GM23338 (cell line): ENCODE data around the gene CLIP2. TPM values are rescaled to one million over a fixed set of nuclear protein-coding genes. Genes with fewer than 3 reads are reported as not detected.

ENCODE experiments used
- ATAC-seq: fragments of 200-7000 bp; cut with Tn5 transposase; 3 replicates; pipeline ENCODE4 v1.9.1; 2020
- DNase-seq: peaks from one replicate; pipeline ENCODE4 v3.0.0-alpha.2; 2015; ENCODE audit warnings: low spot score
- H2AFZ ChIP-seq: fragments of 200-600 bp; sonication (generic); 2 replicates; pipeline ENCODE4 v1.8.0; 2016; ENCODE audit warnings: antibody characterized with exemption, mild to moderate bottlenecking, moderate library complexity
- H3F3A ChIP-seq: fragments of 200-600 bp; sonication (generic); replicated peaks from 2 replicates; pipeline ENCODE4 v1.8.0; 2017; ENCODE audit warnings: antibody characterized with exemption, mixed run types, low read depth
- H3K27ac ChIP-seq: fragments of 200-600 bp; sonication (generic); 2 replicates; pipeline ENCODE4 v1.6.1; 2016; ENCODE audit warnings: low read depth
- H3K27me3 ChIP-seq: fragments of 200-600 bp; sonication (generic); 2 replicates; pipeline ENCODE4 v1.8.0; 2016; ENCODE audit warnings: mild to moderate bottlenecking, mixed run types, moderate library complexity; ENCODE audit not compliant: insufficient read depth
- H3K36me3 ChIP-seq: fragments of 200-600 bp; sonication (generic); 2 replicates; pipeline ENCODE4 v1.8.0; 2016; ENCODE audit warnings: mild to moderate bottlenecking; ENCODE audit not compliant: insufficient read depth
- H3K4me1 ChIP-seq: fragments of 200-600 bp; sonication (generic); 2 replicates; pipeline ENCODE4 v1.8.0; 2016; ENCODE audit warnings: mild to moderate bottlenecking, moderate library complexity; ENCODE audit not compliant: insufficient read depth
- H3K4me2 ChIP-seq: fragments of 200-600 bp; sonication (generic); 2 replicates; pipeline ENCODE4 v1.7.1; 2017; ENCODE audit warnings: mixed run types
- H3K4me3 ChIP-seq: fragments of 200-600 bp; sonication (generic); 2 replicates; pipeline ENCODE4 v1.6.1; 2016; ENCODE audit warnings: mixed run types
- H3K79me2 ChIP-seq: fragments of 200-600 bp; sonication (generic); replicated peaks from 2 replicates; pipeline ENCODE4 v1.8.0; 2017; ENCODE audit warnings: mild to moderate bottlenecking; ENCODE audit not compliant: insufficient read depth
- H3K9me2 ChIP-seq: fragments of 200-600 bp; sonication (generic); 2 replicates; pipeline ENCODE4 v1.8.0; 2017; ENCODE audit not compliant: insufficient read depth
- H4K20me1 ChIP-seq: fragments of 200-600 bp; sonication (generic); replicated peaks from 2 replicates; pipeline ENCODE4 v1.8.0; 2017; ENCODE audit warnings: mild to moderate bottlenecking; ENCODE audit not compliant: insufficient read depth
- H3K27ac Mint-ChIP-seq: 2 replicates; pipeline ENCODE4 v1.8.0; 2020; ENCODE audit warnings: inconsistent platforms, mild to moderate bottlenecking, moderate library complexity, mixed read lengths
- H3K27me3 Mint-ChIP-seq: 3 replicates; pipeline ENCODE4 v1.8.0; 2022; ENCODE audit warnings: low read depth, mild to moderate bottlenecking, moderate library complexity, mixed read lengths, inconsistent platforms; ENCODE audit not compliant: insufficient read depth, poor library complexity
- H3K36me3 Mint-ChIP-seq: 3 replicates; pipeline ENCODE4 v1.8.0; 2021; ENCODE audit warnings: low read depth, mild to moderate bottlenecking, inconsistent platforms, moderate library complexity, mixed read lengths
- H3K4me1 Mint-ChIP-seq: 3 replicates; pipeline ENCODE4 v1.8.0; 2020; ENCODE audit warnings: mild to moderate bottlenecking, inconsistent platforms, mixed read lengths
- H3K4me3 Mint-ChIP-seq: 3 replicates; pipeline ENCODE4 v1.8.0; 2021; ENCODE audit warnings: moderate library complexity, mild to moderate bottlenecking, inconsistent platforms, mixed read lengths
- H3K9me3 Mint-ChIP-seq: 3 replicates; pipeline ENCODE4 v1.8.0; 2020; ENCODE audit warnings: moderate library complexity, mild to moderate bottlenecking, inconsistent platforms, mixed read lengths
- EZH2phosphoT487 ChIP-seq: fragments of 200-600 bp; sonication (generic); IDR thresholded peaks from one replicate; pipeline ENCODE4 v1.8.1; 2018; ENCODE audit warnings: antibody characterized with exemption; ENCODE audit not compliant: unreplicated experiment
- NANOG ChIP-seq: IDR thresholded peaks from 2 replicates; pipeline ENCODE4 v1.6.1; 2016; ENCODE audit warnings: antibody characterized with exemption, borderline replicate concordance
- POLR2AphosphoS5 ChIP-seq: IDR thresholded peaks from 2 replicates; pipeline ENCODE4 v1.6.1; 2016; ENCODE audit warnings: antibody characterized with exemption, low read depth
- REST ChIP-seq: IDR thresholded peaks from one replicate; pipeline ENCODE4 v1.6.1; 2018; ENCODE audit warnings: antibody characterized with exemption; ENCODE audit not compliant: unreplicated experiment
- ZNF114 ChIP-seq: fragments of 250-450 bp; sonication (Bioruptor Pico); IDR thresholded peaks from 2 replicates; pipeline ENCODE4 v1.5.0; 2020; ENCODE audit warnings: mild to moderate bottlenecking, moderate library complexity
- ZNF462 ChIP-seq: fragments of 250-450 bp; sonication (Bioruptor Pico); IDR thresholded peaks from 2 replicates; pipeline ENCODE4 v1.5.0; 2020; ENCODE audit warnings: mild to moderate bottlenecking, moderate library complexity
- polyA plus RNA-seq: library from polyadenylated mRNA; unstranded; fragments of >200 nt; fragmentation: Nextera tagmentation; extraction: Ambion mirVana; gene quantifications from 2 replicates; pipeline ENCODE4 v1.2.1, GENCODE V29; 2016
- total RNA-seq: library from RNA; depleted of rRNA; stranded (reverse); fragments of >200 nt; shearing (Covaris generic); gene quantifications from 2 replicates; pipeline ENCODE4 v1.2.3, GENCODE V29; 2014
- TF ChIP-seq, protein P1 (sequence below), 2 experiments: fragments of 200-600 bp in 1 of 2; sonication (generic) in 1 of 2; conservative IDR thresholded peaks; 2 replicates each; pipeline versions ENCODE4 v1.5.1 to v1.6.1; 2016 to 2017; ENCODE audit warnings: antibody characterized with exemption in 2 of 2, low read depth in 2 of 2, mild to moderate bottlenecking in 2 of 2, moderate library complexity in 1 of 2
- TF ChIP-seq, protein P2 (sequence below): IDR thresholded peaks from 2 replicates; pipeline ENCODE4 v1.6.1; 2016; ENCODE audit warnings: antibody characterized with exemption

CLIP2 gene
- total and polyA plus RNA-seq, 2 experiments from 2014 or later, result 8.1 to 51.9 TPM

DNA sequence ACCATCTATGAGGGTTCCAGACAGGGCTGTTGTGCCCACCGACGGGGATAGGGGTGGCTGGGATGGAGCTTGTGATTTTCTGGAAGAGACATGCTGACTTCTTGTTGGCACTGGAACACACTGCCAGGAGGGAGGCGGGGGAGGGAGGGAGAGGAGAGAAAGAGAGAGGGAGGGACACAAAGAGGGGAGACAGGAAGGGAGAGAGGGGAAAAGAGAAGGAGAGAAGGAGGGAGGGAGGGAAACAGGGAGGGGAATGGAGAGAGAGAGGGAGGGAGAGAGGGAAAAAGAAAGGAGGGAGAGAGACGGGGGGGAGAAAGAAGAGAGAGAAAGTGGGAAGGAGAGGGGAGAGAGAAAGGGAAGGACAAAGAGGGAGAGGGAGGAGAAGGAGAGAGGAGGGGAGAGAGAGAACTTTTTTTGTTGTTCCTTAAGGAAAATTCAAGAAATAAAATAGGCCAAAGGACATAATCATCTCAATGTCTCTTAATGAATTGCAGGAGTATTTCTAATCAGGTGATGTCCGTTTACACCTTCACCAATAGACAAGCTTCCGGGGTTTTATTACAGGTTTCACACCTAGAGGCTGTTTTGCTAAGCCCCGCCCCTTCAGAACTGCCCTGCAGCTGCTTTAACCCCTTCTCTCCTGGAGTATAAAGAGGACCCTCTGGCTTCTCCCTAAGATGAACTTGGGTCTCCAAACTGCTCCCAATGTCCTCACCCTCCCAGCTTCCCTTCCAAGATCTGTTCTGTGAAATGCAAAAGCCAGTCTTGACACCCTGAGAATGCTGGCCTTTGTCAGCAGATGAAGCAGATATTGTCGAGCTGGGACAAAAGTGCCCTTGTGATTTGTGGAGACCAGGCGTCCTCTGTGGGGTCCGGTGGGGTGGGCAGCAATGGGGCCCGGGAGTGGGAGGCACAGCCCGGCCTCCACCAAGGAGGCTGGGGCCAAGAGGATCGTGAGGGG lies 82.5 kb downstream of the CLIP2 start:
- no peaks in the 10 kb centered on the region for H3K36me3 ChIP-seq
- no peak overlapping the region; the same call in 1 of the 2 replicates for H2AFZ ChIP-seq
- H3K27ac Mint-ChIP-seq, result peak overlapping the region; percentile 83
- H3K4me1 ChIP-seq, result peaks cover 10% of the 10 kb centered on the region; the same call in 1 of the 2 replicates
- H3F3A ChIP-seq, result peaks cover 10% of the 10 kb centered on the region; the same call in 1 of the 2 replicates
- H3K36me3 Mint-ChIP-seq, result peaks cover 16% of the 10 kb centered on the region
- peaks cover 25% of the 10 kb centered on the region for H3K4me1 Mint-ChIP-seq
- H3K4me3 ChIP-seq, result peak overlapping the region; percentile 58
- ATAC-seq, result peak; percentile 76
- H3K9me3 Mint-ChIP-seq, result no peaks in the 10 kb centered on the region
- peak overlapping the region; percentile 77 for H3K4me2 ChIP-seq
- H3K4me3 Mint-ChIP-seq, result peak overlapping the region; percentile 66
- TF ChIP-seq, protein P1, sequence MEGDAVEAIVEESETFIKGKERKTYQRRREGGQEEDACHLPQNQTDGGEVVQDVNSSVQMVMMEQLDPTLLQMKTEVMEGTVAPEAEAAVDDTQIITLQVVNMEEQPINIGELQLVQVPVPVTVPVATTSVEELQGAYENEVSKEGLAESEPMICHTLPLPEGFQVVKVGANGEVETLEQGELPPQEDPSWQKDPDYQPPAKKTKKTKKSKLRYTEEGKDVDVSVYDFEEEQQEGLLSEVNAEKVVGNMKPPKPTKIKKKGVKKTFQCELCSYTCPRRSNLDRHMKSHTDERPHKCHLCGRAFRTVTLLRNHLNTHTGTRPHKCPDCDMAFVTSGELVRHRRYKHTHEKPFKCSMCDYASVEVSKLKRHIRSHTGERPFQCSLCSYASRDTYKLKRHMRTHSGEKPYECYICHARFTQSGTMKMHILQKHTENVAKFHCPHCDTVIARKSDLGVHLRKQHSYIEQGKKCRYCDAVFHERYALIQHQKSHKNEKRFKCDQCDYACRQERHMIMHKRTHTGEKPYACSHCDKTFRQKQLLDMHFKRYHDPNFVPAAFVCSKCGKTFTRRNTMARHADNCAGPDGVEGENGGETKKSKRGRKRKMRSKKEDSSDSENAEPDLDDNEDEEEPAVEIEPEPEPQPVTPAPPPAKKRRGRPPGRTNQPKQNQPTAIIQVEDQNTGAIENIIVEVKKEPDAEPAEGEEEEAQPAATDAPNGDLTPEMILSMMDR (conservative IDR thresholded peaks at IDR 0.05; ENCODE audit: low read depth in 2 of 2), result no peak
- TF ChIP-seq, protein P2, sequence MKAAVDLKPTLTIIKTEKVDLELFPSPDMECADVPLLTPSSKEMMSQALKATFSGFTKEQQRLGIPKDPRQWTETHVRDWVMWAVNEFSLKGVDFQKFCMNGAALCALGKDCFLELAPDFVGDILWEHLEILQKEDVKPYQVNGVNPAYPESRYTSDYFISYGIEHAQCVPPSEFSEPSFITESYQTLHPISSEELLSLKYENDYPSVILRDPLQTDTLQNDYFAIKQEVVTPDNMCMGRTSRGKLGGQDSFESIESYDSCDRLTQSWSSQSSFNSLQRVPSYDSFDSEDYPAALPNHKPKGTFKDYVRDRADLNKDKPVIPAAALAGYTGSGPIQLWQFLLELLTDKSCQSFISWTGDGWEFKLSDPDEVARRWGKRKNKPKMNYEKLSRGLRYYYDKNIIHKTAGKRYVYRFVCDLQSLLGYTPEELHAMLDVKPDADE, result no peak
- TF ChIP-seq ZNF114 (CRISPR knock-in tag), result no peak
- TF ChIP-seq POLR2AphosphoS5, result no peak
- no peak for TF ChIP-seq NANOG
- TF ChIP-seq ZNF462 (CRISPR knock-in tag), result no peak
- TF ChIP-seq EZH2phosphoT487, result no peak
- TF ChIP-seq REST, result no peak
- H3K9me2 ChIP-seq, result no peaks in the 10 kb centered on the region
- peak; percentile 91 for DNase-seq
- no peaks in the 10 kb centered on the region for H3K79me2 ChIP-seq
- no peaks in the 10 kb centered on the region for H3K27me3 ChIP-seq
- H4K20me1 ChIP-seq, result no peaks in the 10 kb centered on the region
- peak overlapping the region; percentile 45 for H3K27ac ChIP-seq
- H3K27me3 Mint-ChIP-seq, result peaks cover 22% of the 10 kb centered on the region
